ENCODE measurements around the gene CRB3.

The CRB3 gene

GRCh38 chr19:6433663-6434062, 30.4 kb upstream of the CRB3 start, which contains the start of gene SLC25A41:
Gene SLC25A41, minus strand, starts transcription at chr19:6433763. Its CDS starts 70 bp downstream, at chr19:6433693.
- no peak for DNase-seq

GRCh38 chr19:6439743-6440142, 24.3 kb upstream of the CRB3 start:
- DNase-seq = no peak

- DNase-seq = no peak
Measured at GRCh38 chr19:6440905-6441304, 23.2 kb upstream of the CRB3 start.

- no peak for DNase-seq
Measured at GRCh38 chr19:6442087-6442688, 21.9 kb upstream of the CRB3 start.

GRCh38 chr19:6443986-6444385, 20.1 kb upstream of the CRB3 start:
- DNase-seq = no peak

- no peak for DNase-seq
Measured at GRCh38 chr19:6446452-6446851, 17.6 kb upstream of the CRB3 start.

GRCh38 chr19:6448045-6448444, 16.0 kb upstream of the CRB3 start:
- no peak for DNase-seq

GRCh38 chr19:6450166-6450565, 13.9 kb upstream of the CRB3 start:
- no peak for DNase-seq

- DNase-seq = no peak
Measured at GRCh38 chr19:6451583-6452222, 12.4 kb upstream of the CRB3 start.

GRCh38 chr19:6452223-6452614, 11.9 kb upstream of the CRB3 start:
- no peak for DNase-seq

- no peak for DNase-seq
Measured at GRCh38 chr19:6452899-6453298, 11.2 kb upstream of the CRB3 start.

GRCh38 chr19:6453951-6454565, 10.0 kb upstream of the CRB3 start:
- DNase-seq = no peak

GRCh38 chr19:6455924-6456323, 8.1 kb upstream of the CRB3 start:
- no peak for DNase-seq

- DNase-seq = no peak
Measured at GRCh38 chr19:6457958-6458694, 5.9 kb upstream of the CRB3 start.

GRCh38 chr19:6458695-6459261, 5.3 kb upstream of the CRB3 start:
- no peak for DNase-seq

GRCh38 chr19:6459262-6460098, 4.6 kb upstream of the CRB3 start, which contains the start of gene SLC25A23:
Gene SLC25A23, minus strand, starts transcription at chr19:6459792. Its CDS starts 164 bp downstream, at chr19:6459628.
- peak; percentile 68 to 72 for DNase-seq

- DNase-seq = peak; percentile 91 to 97
Measured at GRCh38 chr19:6460099-6460884, 3.8 kb upstream of the CRB3 start.

- DNase-seq = no peak
Measured at GRCh38 chr19:6465006-6465405, 935 bp downstream of the CRB3 start.

- no peak for DNase-seq
Measured at GRCh38 chr19:6465663-6466062, 1.6 kb downstream of the CRB3 start.

- no peak for DNase-seq
Measured at GRCh38 chr19:6466526-6467248, 2.6 kb downstream of the CRB3 start.

GRCh38 chr19:6467384-6467783, 3.3 kb downstream of the CRB3 start:
- no peak for DNase-seq
